ENCODE results near the gene TMPRSS4.

Gene TMPRSS4

DNA sequence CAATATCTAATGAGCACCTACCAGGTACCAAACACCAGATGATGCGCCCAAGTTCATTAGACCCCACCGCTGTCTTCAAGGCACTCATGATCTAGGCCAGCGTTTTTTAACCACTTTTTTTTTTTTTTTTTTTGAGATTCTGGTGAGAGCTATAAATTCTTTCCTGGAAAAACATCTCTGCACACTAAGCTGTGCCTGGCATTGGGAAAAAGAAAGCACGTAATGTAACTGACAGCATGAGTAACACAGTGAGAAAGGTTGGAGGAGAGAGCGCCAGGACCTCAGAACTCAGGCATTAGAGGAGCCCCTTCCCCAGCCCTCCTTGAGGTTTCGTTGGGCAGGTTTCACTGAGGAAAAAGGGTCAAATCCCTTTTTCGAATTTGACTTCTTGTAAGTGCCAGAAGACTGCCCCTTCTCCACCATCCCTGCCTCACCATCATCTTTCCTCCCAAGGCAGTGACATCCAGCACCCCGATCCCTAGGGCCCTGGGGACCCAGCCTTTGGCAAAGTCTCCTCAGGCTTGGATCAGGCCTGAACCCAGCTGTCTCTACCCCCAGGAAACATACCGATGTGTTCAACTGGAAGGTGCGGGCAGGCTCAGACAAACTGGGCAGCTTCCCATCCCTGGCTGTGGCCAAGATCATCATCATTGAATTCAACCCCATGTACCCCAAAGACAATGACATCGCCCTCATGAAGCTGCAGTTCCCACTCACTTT lies 36.0 kb downstream of the TMPRSS4 start:
- Histone ChIP-seq H3K9me3 (replicated peaks; ENCODE audit: low read length) (no peaks in the 10 kb centered on the region), H3K4me3 (ENCODE audit: low read length) (no peak overlapping the region), H3K4me2 (ENCODE audit: low read length) (no peak overlapping the region), H3K9ac (ENCODE audit: low read depth, low read length) (no peak overlapping the region), H3K36me3 (ENCODE audit: insufficient read depth, low read length) (no peaks in the 10 kb centered on the region), H3K27me3 (ENCODE audit: control insufficient read depth, insufficient read depth, low read length) (peaks cover 1% of the 10 kb centered on the region), H3K4me1 (ENCODE audit: control insufficient read depth, insufficient read depth, low read length) (no peaks in the 10 kb centered on the region)

DNA sequence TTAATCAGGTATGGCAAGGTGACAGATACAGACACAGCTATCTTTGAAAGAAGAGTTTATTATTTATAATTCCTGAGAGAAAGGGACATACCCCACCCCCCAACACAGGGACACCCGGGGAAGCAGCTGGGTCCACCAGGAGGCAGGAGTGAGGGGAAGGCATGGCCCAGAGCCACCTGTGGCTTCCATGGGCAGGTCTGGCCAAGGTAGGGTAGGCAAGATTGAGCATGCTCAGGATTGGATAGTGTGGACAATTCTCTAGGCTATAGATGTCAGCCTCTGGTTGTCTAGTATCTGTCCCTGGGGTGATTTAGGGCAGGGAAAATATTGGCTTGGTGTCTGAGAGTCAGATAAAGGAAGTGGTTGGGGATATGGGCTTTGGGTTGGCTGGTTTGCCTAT lies 37.4 kb downstream of the TMPRSS4 start:
- H3K9me3 ChIP-seq (replicated peaks; ENCODE audit: low read length): no peaks in the 10 kb centered on the region
- H3K4me3 ChIP-seq (ENCODE audit: low read length): no peak overlapping the region
- H3K4me1 ChIP-seq (ENCODE audit: control insufficient read depth, insufficient read depth, low read length): no peaks in the 10 kb centered on the region
- no peaks in the 10 kb centered on the region for H3K36me3 ChIP-seq (ENCODE audit: insufficient read depth, low read length)
- H3K9ac ChIP-seq (ENCODE audit: low read depth, low read length): no peak overlapping the region
- H3K4me2 ChIP-seq (ENCODE audit: low read length): no peak overlapping the region
- peaks cover 6% of the 10 kb centered on the region for H3K27me3 ChIP-seq (ENCODE audit: control insufficient read depth, insufficient read depth, low read length)

DNA sequence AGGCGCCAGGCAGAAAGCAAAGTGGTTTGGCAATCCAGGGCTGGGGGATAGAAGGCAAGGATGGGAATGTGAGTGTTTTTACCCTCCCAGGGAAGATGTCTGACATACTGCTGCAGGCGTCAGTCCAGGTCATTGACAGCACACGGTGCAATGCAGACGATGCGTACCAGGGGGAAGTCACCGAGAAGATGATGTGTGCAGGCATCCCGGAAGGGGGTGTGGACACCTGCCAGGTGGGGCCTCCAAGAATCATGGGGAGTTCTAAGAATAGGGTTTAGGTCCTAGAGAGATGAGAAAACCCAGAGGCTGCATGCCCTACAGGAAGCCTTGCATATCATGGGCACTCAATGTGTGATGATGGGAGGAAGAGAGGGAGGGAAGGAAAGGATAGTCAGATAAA lies 38.2 kb downstream of the TMPRSS4 start:
- no peak overlapping the region for H3K9ac ChIP-seq (ENCODE audit: low read depth, low read length)
- H3K4me2 ChIP-seq (ENCODE audit: low read length): no peak overlapping the region
- H3K4me3 ChIP-seq (ENCODE audit: low read length): no peak overlapping the region
- no peaks in the 10 kb centered on the region for H3K9me3 ChIP-seq (replicated peaks; ENCODE audit: low read length)
- H3K27me3 ChIP-seq (ENCODE audit: control insufficient read depth, insufficient read depth, low read length): peaks cover 13% of the 10 kb centered on the region
- H3K36me3 ChIP-seq (ENCODE audit: insufficient read depth, low read length): no peaks in the 10 kb centered on the region
- H3K4me1 ChIP-seq (ENCODE audit: control insufficient read depth, insufficient read depth, low read length): no peaks in the 10 kb centered on the region

DNA sequence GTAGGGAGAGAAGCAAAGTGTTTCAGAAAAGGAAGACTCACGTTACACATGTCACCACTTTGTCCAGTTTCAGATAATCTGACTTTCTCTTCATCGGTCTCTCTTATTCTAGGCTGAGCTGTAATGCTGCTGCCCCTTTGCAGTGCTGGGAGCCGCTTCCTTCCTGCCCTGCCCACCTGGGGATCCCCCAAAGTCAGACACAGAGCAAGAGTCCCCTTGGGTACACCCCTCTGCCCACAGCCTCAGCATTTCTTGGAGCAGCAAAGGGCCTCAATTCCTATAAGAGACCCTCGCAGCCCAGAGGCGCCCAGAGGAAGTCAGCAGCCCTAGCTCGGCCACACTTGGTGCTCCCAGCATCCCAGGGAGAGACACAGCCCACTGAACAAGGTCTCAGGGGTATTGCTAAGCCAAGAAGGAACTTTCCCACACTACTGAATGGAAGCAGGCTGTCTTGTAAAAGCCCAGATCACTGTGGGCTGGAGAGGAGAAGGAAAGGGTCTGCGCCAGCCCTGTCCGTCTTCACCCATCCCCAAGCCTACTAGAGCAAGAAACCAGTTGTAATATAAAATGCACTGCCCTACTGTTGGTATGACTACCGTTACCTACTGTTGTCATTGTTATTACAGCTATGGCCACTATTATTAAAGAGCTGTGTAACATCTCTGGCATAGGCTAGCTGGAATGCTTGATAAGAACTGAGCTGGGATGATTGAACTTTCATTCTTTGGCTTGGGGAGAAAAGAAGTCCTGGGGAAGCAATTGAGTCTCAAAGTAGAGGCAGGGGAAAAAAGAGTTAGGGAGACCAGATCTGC lies 41.1 kb downstream of the TMPRSS4 start:
- Histone ChIP-seq H3K4me2 (ENCODE audit: low read length) (no peak overlapping the region), H3K4me1 (ENCODE audit: control insufficient read depth, insufficient read depth, low read length) (no peaks in the 10 kb centered on the region)

DNA sequence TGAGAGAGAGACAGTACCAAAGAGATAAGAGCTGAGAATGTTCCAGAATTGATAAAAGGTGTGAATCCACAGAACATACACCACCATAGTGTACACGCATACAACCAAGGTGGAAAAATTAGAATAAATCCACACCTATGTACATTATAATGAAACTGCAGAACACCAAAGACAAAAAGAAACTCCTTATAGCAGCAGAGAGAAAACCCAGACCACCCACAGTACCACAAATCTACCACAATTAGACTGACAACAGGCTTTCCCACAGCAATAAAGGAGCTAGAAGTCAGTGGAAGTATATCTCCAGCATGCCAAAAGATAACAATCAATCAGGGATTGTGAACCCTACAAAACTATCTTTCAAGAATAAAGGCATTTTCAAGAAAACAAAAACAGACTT lies 43.9 kb downstream of the TMPRSS4 start:
- Histone ChIP-seq H3K9me3 (replicated peaks; ENCODE audit: low read length) (no peaks in the 10 kb centered on the region), H3K27me3 (ENCODE audit: control insufficient read depth, insufficient read depth, low read length) (peaks cover 14% of the 10 kb centered on the region), H3K4me1 (ENCODE audit: control insufficient read depth, insufficient read depth, low read length) (no peaks in the 10 kb centered on the region)

More for the DNA sequence above, 41.1 kb downstream of the TMPRSS4 start:
- Histone ChIP-seq H3K27me3 (ENCODE audit: control insufficient read depth, insufficient read depth, low read length) (peaks cover 14% of the 10 kb centered on the region), H3K4me3 (ENCODE audit: low read length) (no peak overlapping the region), H3K9me3 (replicated peaks; ENCODE audit: low read length) (no peaks in the 10 kb centered on the region), H3K9ac (ENCODE audit: low read depth, low read length) (no peak overlapping the region), H3K36me3 (ENCODE audit: insufficient read depth, low read length) (no peaks in the 10 kb centered on the region)

DNA sequence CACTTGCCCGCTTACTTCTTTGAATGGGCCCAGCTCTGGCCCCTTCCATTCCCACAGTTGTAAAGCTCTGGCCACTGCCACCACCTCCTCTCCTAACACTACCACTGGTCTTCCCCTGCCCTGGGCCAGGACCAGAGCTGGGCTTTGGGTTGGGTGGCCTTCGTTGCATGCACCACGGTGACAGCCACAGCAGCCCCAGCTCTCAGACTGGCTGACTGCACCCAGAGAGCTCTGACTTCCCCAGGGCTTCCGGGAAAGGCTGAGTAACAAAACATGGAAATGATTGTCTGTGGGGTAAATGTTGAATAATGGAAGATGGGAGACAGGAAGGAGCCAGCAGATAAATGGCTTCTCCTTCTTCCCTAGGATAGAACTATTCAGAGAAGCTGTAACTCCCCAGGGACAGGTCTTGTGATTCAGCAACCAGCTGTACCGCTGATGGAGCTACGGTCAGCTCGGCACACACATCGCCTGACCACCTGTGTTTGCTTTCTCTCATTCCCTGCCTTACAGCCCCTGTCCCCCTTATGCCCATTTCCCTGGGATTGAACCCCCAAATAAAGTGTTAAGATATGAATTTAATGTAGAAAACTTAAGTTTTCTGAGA lies 48.2 kb downstream of the TMPRSS4 start:
- no peaks in the 10 kb centered on the region for H3K4me1 ChIP-seq (ENCODE audit: control insufficient read depth, insufficient read depth, low read length)
- no peak overlapping the region for H3K4me2 ChIP-seq (ENCODE audit: low read length)
- H3K4me3 ChIP-seq (ENCODE audit: low read length): no peak overlapping the region
- no peak overlapping the region for H3K9ac ChIP-seq (ENCODE audit: low read depth, low read length)
- no peaks in the 10 kb centered on the region for H3K36me3 ChIP-seq (ENCODE audit: insufficient read depth, low read length)
- peaks cover 16% of the 10 kb centered on the region for H3K27me3 ChIP-seq (ENCODE audit: control insufficient read depth, insufficient read depth, low read length)
- no peaks in the 10 kb centered on the region for H3K9me3 ChIP-seq (replicated peaks; ENCODE audit: low read length)

More for the DNA sequence above, 43.9 kb downstream of the TMPRSS4 start:
- Histone ChIP-seq H3K36me3 (ENCODE audit: insufficient read depth, low read length) (no peaks in the 10 kb centered on the region), H3K4me3 (ENCODE audit: low read length) (no peak overlapping the region), H3K9ac (ENCODE audit: low read depth, low read length) (no peak overlapping the region), H3K4me2 (ENCODE audit: low read length) (no peak overlapping the region)

DNA sequence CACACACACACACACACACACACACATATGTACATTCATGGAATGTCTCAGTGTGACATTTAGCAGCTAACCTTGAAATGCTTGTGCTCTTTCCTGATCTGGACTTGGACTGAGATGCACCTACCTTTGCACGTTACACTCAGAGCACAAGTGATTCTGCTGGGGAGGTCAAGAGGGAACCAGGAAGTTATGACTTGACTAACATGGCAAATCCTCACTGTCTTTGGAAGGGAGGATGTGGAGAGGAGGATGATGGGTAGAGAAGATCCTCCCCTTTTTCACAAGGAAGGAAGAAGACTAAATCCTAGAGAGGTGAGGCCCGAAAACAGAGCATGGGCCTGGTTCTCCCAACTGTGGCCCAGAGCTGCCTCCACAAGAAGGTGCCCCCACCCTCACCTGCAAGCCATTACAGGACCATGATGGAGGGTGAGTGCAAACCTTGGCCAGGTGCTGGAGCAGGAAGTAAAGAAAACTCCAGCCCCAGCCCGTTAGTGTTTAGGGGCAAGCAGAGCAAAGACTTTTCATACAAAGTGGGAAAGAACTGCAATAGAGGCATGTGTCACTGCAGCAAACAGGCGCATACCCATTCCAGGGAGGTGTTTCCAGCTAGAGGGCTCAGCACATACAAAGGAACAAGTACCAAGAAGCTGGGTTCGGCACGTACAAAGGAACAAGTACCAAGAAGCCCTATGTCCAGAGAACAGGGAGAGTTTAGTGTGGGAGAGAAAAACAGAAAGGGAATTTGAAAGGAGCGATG lies 49.4 kb downstream of the TMPRSS4 start:
- Histone ChIP-seq H3K4me2 (ENCODE audit: low read length) (no peak overlapping the region), H3K9me3 (replicated peaks; ENCODE audit: low read length) (no peaks in the 10 kb centered on the region), H3K27me3 (ENCODE audit: control insufficient read depth, insufficient read depth, low read length) (peaks cover 15% of the 10 kb centered on the region), H3K9ac (ENCODE audit: low read depth, low read length) (no peak overlapping the region), H3K36me3 (ENCODE audit: insufficient read depth, low read length) (no peaks in the 10 kb centered on the region), H3K4me1 (ENCODE audit: control insufficient read depth, insufficient read depth, low read length) (no peaks in the 10 kb centered on the region), H3K4me3 (ENCODE audit: low read length) (no peak overlapping the region)

DNA sequence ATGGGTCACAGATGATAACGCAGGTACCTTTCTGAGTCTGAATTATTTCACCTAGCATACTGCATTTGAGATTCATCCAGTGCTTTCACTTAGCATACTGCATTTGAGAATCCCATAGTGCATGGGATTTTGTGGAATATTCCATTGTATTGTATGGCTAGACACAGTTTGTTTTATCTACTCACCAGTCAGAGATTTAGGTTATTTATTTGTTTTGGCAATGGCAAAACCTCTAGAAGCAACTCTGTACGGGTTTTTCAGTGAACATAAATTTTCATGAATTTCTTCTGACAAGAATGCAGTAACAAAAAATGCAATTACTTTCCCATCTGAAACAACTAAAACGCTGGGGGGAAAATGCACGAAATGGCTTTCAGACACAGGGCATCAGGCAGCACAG lies 51.4 kb downstream of the TMPRSS4 start:
- no peak overlapping the region for H3K4me3 ChIP-seq (ENCODE audit: low read length)
- peaks cover 18% of the 10 kb centered on the region for H3K27me3 ChIP-seq (ENCODE audit: control insufficient read depth, insufficient read depth, low read length)
- H3K4me2 ChIP-seq (ENCODE audit: low read length): no peak overlapping the region
- no peaks in the 10 kb centered on the region for H3K36me3 ChIP-seq (ENCODE audit: insufficient read depth, low read length)
- H3K4me1 ChIP-seq (ENCODE audit: control insufficient read depth, insufficient read depth, low read length): no peaks in the 10 kb centered on the region
- no peak overlapping the region for H3K9ac ChIP-seq (ENCODE audit: low read depth, low read length)
- H3K9me3 ChIP-seq (replicated peaks; ENCODE audit: low read length): no peaks in the 10 kb centered on the region

DNA sequence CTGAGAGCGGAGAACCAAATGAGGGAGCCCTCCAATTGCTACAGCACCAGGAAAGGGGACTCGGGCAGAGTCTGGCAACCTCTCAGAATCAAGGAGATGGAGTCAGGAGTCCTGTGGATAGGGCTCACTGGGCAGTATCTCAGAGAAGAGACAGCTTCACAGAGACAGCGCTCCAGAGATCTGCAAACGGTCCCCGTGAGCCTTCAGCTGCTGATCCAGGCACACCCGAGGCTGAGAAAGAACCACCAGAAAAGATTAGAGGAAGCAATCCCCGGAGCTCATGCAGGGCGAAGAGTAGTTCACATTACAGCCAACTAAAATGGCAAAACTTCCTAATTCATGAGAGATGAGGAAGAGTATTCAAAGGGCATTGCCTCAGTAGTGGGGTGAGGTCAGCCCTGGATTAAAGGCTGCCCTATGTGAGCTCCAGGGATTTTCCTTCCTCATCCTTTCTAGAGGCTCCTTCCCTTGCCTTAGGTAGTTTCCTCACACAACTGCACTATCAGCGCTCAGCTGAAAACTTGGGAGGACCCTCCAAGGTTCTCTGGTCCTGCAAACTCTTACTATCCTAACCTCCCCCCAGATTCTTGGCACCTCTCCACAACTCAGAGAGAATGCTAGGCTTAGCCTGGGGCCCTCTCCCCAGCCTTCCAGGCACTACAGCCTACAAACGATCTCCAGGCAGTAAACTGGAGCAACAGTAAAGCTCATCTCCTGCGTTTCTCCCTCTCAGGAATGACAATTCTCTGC lies 52.0 kb downstream of the TMPRSS4 start:
- Histone ChIP-seq H3K4me3 (ENCODE audit: low read length) (no peak overlapping the region), H3K9me3 (replicated peaks; ENCODE audit: low read length) (no peaks in the 10 kb centered on the region)

DNA sequence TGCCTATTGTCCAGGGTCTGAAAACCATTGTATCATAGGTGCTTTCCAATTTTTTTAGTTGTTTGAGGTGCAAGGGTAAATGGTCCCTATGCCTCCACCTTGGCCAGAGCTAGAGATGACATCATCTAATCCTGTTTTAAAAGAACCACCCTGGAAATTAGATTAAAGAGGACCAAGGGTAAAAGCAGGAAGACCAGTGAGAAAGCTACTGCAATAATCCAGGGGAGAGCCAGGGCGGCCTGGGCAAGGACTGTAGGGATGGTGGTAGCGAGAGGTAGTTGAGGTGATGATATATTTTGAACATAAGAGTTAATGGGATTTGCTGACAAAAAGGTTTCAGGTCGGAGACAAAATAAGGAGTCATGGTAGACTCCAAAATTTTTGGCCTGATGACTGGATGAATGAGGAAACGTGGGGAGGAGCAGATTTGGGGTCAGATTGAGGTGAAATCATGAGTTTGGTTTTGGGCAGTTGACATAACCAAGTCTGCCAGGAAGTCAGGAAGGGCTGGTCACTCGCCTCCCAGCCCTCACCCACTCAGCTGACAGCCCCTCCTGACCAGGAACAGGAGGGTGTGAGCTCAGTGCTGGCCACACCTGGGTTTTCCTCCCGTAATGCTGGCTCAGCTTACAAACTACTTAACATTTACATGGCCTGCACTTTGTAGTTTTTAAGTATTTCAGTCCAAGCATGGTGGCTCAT lies 52.7 kb downstream of the TMPRSS4 start:
- Histone ChIP-seq H3K4me1 (ENCODE audit: control insufficient read depth, insufficient read depth, low read length) (no peaks in the 10 kb centered on the region), H3K4me3 (ENCODE audit: low read length) (no peak overlapping the region), H3K27me3 (ENCODE audit: control insufficient read depth, insufficient read depth, low read length) (peaks cover 26% of the 10 kb centered on the region), H3K36me3 (ENCODE audit: insufficient read depth, low read length) (no peaks in the 10 kb centered on the region), H3K9ac (ENCODE audit: low read depth, low read length) (no peak overlapping the region), H3K4me2 (ENCODE audit: low read length) (no peak overlapping the region), H3K9me3 (replicated peaks; ENCODE audit: low read length) (no peaks in the 10 kb centered on the region)

More for the DNA sequence above, 52.0 kb downstream of the TMPRSS4 start:
- no peaks in the 10 kb centered on the region for H3K36me3 ChIP-seq (ENCODE audit: insufficient read depth, low read length)
- H3K9ac ChIP-seq (ENCODE audit: low read depth, low read length): no peak overlapping the region
- no peak overlapping the region for H3K4me2 ChIP-seq (ENCODE audit: low read length)
- H3K27me3 ChIP-seq (ENCODE audit: control insufficient read depth, insufficient read depth, low read length): peaks cover 21% of the 10 kb centered on the region
- no peaks in the 10 kb centered on the region for H3K4me1 ChIP-seq (ENCODE audit: control insufficient read depth, insufficient read depth, low read length)
